Prostate gland (tissue), 2 donors: ENCODE results near the gene CHMP3.

Experiments used
- CTCF ChIP-seq, 4 experiments: fragments of 200-600 bp in 2 of 4; fragments of 450-650 bp in 2 of 4; sonication (generic) in 2 of 4; IDR thresholded peaks; 1 replicate in 3 of 4; 2 replicates in 1 of 4; pipeline ENCODE4 v1.5.1; 2016 to 2019; ENCODE audit warnings: antibody characterized with exemption in 4 of 4, mild to moderate bottlenecking in 2 of 4, moderate library complexity in 2 of 4
- POLR2A ChIP-seq: fragments of 450-650 bp; IDR thresholded peaks from one replicate; pipeline ENCODE4 v1.6.1; 2016; ENCODE audit warnings: antibody characterized with exemption, mild to moderate bottlenecking
- POLR2AphosphoS5 ChIP-seq: sonication (generic); formaldehyde crosslinking; IDR thresholded peaks from one replicate; pipeline ENCODE4 v1.6.1; 2017; ENCODE audit warnings: antibody characterized with exemption

GRCh38 chr2:86512892-86513291, 50.4 kb downstream of the CHMP3 start:
- TF ChIP-seq CTCF (IDR thresholded peaks at IDR 0.05) (no peak), POLR2A (no peak), POLR2AphosphoS5 (no peak)
